Measurements from ENCODE around the gene LAMC3. TPM values are rescaled to one million over a fixed set of nuclear protein-coding genes. Genes with fewer than 3 reads are reported as not detected.

The LAMC3 gene
- total RNA-seq, 1 donor from 2014 or later, result 1.0 TPM

DNA sequence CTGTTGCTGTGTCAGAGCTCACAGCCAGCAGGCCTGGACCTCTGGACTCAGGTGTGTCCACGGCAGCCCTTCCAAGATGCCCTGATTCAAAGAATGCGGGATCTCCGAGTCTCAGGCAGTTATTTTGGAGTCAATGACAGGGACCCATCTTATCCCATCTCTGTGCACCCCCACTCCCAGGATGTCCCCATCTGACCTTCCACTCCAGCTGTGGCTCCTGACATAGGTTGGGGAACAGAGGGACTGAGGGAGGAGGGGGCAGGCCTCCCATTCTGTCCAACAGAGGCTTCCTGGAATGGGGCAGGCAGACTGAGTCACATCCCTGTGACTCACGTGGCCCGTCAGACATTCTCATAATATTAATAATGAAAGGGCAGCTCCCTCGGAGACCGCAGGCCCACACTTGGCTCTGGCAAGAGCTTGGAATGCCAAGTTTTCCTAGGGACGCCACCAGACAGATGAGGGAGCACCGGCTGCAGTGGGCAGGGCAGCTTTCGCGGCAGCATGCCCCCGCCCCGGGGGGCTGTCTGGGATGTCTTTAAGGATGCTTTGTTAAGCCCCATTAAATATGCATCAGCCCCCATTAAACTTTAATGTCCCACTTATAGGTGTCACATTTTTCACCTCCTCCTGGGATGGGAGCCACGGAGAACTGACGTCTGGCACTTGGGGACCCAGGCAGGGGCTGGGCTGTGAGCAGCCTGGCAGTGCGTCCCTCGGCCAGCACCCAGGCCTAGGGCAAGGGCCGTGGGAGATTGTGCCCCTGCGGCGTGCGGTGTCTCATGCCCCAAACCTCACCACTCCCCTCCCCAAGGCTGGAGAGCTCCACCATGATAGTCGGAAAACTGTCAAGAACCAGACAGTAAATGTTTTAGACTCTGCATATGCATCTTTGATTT, 46.3 kb upstream of the LAMC3 start:
- TF ChIP-seq, protein P1, sequence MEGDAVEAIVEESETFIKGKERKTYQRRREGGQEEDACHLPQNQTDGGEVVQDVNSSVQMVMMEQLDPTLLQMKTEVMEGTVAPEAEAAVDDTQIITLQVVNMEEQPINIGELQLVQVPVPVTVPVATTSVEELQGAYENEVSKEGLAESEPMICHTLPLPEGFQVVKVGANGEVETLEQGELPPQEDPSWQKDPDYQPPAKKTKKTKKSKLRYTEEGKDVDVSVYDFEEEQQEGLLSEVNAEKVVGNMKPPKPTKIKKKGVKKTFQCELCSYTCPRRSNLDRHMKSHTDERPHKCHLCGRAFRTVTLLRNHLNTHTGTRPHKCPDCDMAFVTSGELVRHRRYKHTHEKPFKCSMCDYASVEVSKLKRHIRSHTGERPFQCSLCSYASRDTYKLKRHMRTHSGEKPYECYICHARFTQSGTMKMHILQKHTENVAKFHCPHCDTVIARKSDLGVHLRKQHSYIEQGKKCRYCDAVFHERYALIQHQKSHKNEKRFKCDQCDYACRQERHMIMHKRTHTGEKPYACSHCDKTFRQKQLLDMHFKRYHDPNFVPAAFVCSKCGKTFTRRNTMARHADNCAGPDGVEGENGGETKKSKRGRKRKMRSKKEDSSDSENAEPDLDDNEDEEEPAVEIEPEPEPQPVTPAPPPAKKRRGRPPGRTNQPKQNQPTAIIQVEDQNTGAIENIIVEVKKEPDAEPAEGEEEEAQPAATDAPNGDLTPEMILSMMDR (IDR thresholded peaks at IDR 0.05), result no peak
- Mint-ChIP-seq H3K27ac (ENCODE audit: unreplicated experiment) (peak overlapping the region; percentile 89), H3K4me3 (ENCODE audit: unreplicated experiment) (peak overlapping the region; percentile 39), H3K4me1 (ENCODE audit: unreplicated experiment) (peaks cover 22% of the 10 kb centered on the region), H3K27me3 (ENCODE audit: unreplicated experiment) (no peaks in the 10 kb centered on the region), H3K36me3 (ENCODE audit: unreplicated experiment) (no peaks in the 10 kb centered on the region), H3K9me3 (ENCODE audit: unreplicated experiment) (no peaks in the 10 kb centered on the region)
- peak; percentile 92 for DNase-seq (ENCODE audit: extremely low spot score, unreplicated experiment)

DNA sequence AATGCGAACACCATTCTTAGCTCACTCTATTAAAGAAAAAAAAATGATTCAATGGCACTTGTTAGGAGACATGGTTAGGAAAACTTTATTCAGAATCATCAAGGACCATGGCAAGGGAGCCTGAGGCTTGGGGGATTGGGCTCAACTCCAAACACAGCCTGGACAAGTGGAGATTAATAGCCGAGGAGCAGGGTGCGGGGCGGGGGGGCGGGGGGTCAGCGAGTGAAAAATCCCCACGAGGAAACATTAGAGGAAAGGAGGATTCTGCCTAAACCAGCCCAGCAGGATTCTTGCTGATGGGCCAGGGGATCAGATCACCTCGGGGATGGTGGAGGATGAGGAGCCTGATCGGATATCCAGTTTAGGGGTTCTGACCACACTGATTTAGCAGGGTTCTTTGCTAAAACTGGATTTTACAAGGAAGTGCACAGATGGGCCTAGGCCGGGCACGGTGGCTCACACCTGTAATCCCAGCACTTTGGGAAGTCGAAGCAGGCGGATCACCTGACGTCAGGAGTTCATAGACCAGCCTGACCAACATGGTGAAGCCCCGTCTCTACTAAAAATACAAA, 45.6 kb upstream of the LAMC3 start:
- TF ChIP-seq, protein P1 (IDR thresholded peaks at IDR 0.05), result no peak
- peaks cover 22% of the 10 kb centered on the region for H3K4me1 Mint-ChIP-seq (ENCODE audit: unreplicated experiment)
- DNase-seq (ENCODE audit: extremely low spot score, unreplicated experiment), result no peak
- no peak overlapping the region for H3K4me3 Mint-ChIP-seq (ENCODE audit: unreplicated experiment)
- no peaks in the 10 kb centered on the region for H3K36me3 Mint-ChIP-seq (ENCODE audit: unreplicated experiment)
- H3K27me3 Mint-ChIP-seq (ENCODE audit: unreplicated experiment), result no peaks in the 10 kb centered on the region
- peak overlapping the region; percentile 89 for H3K27ac Mint-ChIP-seq (ENCODE audit: unreplicated experiment)
- no peaks in the 10 kb centered on the region for H3K9me3 Mint-ChIP-seq (ENCODE audit: unreplicated experiment)

DNA sequence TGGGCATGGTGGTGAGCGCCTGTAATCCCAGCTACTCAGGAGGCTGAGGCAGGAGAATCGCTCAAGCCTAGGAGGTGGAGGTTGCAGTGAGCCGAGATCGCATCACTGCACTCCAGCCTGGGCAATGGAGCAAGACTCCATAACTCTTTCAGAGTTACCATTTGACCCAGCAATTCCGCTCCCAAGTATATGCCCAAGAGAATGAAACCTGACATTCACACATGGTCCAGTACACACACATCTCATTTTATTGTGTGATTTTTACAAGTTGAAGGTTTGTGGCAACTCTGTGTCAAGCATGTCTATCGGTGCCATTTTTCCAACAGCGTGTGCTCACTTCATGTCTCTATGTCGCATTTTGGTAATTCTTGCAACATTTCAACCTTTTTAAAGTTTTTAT, 45.1 kb upstream of the LAMC3 start:
- peaks cover 22% of the 10 kb centered on the region for H3K4me1 Mint-ChIP-seq (ENCODE audit: unreplicated experiment)
- H3K36me3 Mint-ChIP-seq (ENCODE audit: unreplicated experiment), result no peaks in the 10 kb centered on the region
- TF ChIP-seq, protein P1 (IDR thresholded peaks at IDR 0.05), result no peak
- DNase-seq (ENCODE audit: extremely low spot score, unreplicated experiment), result no peak
- H3K27me3 Mint-ChIP-seq (ENCODE audit: unreplicated experiment), result no peaks in the 10 kb centered on the region
- no peak overlapping the region for H3K4me3 Mint-ChIP-seq (ENCODE audit: unreplicated experiment)
- no peak overlapping the region for H3K27ac Mint-ChIP-seq (ENCODE audit: unreplicated experiment)
- no peaks in the 10 kb centered on the region for H3K9me3 Mint-ChIP-seq (ENCODE audit: unreplicated experiment)

DNA sequence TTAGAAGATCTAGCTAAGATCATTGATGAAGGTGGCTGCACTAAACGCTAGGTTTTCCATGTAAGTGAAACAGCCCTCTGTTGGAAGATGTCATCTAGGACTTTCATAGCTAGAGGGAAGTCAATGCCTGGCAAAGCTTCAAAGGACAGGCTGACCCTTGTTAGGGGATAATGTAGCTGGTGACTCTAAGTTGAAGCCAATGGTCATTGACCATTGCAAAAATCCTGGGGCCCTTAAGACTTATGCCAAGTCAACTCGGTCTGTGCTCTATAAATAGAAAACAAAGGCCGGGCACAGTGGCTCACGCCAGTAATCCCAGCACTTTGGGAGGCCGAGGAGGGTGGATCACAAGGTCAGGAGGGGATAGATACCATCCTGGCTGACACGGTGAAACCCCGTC, 43.3 kb upstream of the LAMC3 start:
- no peaks in the 10 kb centered on the region for H3K27me3 Mint-ChIP-seq (ENCODE audit: unreplicated experiment)
- no peaks in the 10 kb centered on the region for H3K36me3 Mint-ChIP-seq (ENCODE audit: unreplicated experiment)
- H3K4me1 Mint-ChIP-seq (ENCODE audit: unreplicated experiment), result peaks cover 22% of the 10 kb centered on the region
- no peak overlapping the region for H3K4me3 Mint-ChIP-seq (ENCODE audit: unreplicated experiment)
- no peaks in the 10 kb centered on the region for H3K9me3 Mint-ChIP-seq (ENCODE audit: unreplicated experiment)
- H3K27ac Mint-ChIP-seq (ENCODE audit: unreplicated experiment), result no peak overlapping the region
- DNase-seq (ENCODE audit: extremely low spot score, unreplicated experiment), result no peak
- TF ChIP-seq, protein P1 (IDR thresholded peaks at IDR 0.05), result no peak

DNA sequence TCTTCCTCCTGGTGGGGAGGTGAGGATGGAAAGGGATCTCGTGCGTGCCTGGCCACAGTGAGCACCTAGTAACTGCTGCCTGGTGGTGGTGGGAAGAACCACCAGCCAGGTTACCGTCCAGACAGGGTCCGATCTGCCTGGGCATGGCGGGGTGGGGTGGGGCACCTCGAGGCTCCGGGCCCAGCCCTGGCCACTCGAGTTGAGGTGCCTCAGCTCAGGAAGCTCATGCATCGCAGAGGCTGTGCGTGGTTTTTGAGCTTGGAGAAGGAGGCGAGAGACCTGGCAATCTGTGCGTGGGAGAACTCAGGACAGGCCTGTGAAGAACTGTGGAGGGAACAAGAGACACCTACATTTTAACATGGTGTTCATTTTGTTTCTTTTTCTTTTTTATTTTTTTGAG, 38.9 kb upstream of the LAMC3 start:
- H3K4me1 Mint-ChIP-seq (ENCODE audit: unreplicated experiment), result peaks cover 4% of the 10 kb centered on the region
- no peak overlapping the region for H3K4me3 Mint-ChIP-seq (ENCODE audit: unreplicated experiment)
- H3K9me3 Mint-ChIP-seq (ENCODE audit: unreplicated experiment), result no peaks in the 10 kb centered on the region
- H3K36me3 Mint-ChIP-seq (ENCODE audit: unreplicated experiment), result no peaks in the 10 kb centered on the region
- DNase-seq (ENCODE audit: extremely low spot score, unreplicated experiment), result no peak
- TF ChIP-seq, protein P1 (IDR thresholded peaks at IDR 0.05), result no peak
- peaks cover 25% of the 10 kb centered on the region for H3K27me3 Mint-ChIP-seq (ENCODE audit: unreplicated experiment)
- no peak overlapping the region for H3K27ac Mint-ChIP-seq (ENCODE audit: unreplicated experiment)
